ENCODE data around the gene POU6F1. TPM values are rescaled to one million over a fixed set of nuclear protein-coding genes. Genes with fewer than 3 reads are reported as not detected.

Gene POU6F1
- 16.5 TPM for total RNA-seq

- H3K9me3 ChIP-seq = no peaks in the 10 kb centered on the region
- TF ChIP-seq POLR2A (IDR thresholded peaks at IDR 0.05) (peak in 1 of 2 donors; percentile 21), POLR2AphosphoS5 (IDR thresholded peaks at IDR 0.05; ENCODE audit: insufficient read depth in 1 of 2, low read depth in 1 of 2) (peak; percentile 28 to 83), CTCF (IDR thresholded peaks at IDR 0.05) (peak in 1 of 3 experiments; percentile 40)
- peak within 1 kb of the TSS; percentile 76 to 89 for H3K4me3 ChIP-seq
- H3K27ac ChIP-seq = peak within 1 kb of the TSS; percentile 96
- intact Hi-C loops (cut with DNase I) = loop anchor here (2.0 kb wide), 1 partner anchor 45 kb away; the partner anchor contains the start of gene TFCP2
- no peaks in the 10 kb centered on the region for H3K36me3 ChIP-seq
- peaks cover 13% of the 10 kb centered on the region for H3K4me1 ChIP-seq
- no peak for DNase-seq (ENCODE audit: extremely low spot score in 2 of 2)
- no peaks in the 10 kb centered on the region for H3K27me3 ChIP-seq
These were observed at the start of gene POU6F1 for GRCh38 chr12:51217968-51218606. TSS of gene POU6F1 (minus strand) at chr12:51218062. CDS start at chr12:51206836, 11,226 bp downstream.

GRCh38 chr12:51265024-51265423, 47.2 kb upstream of the POU6F1 start:
- no peak for DNase-seq (ENCODE audit: extremely low spot score in 2 of 2)
- no peak overlapping the region for H3K27ac ChIP-seq
- H3K27me3 ChIP-seq = no peaks in the 10 kb centered on the region
- H3K4me3 ChIP-seq = no peak overlapping the region
- no peaks in the 10 kb centered on the region for H3K9me3 ChIP-seq
- intact Hi-C loops (cut with DNase I) = no loop called here
- no peaks in the 10 kb centered on the region for H3K36me3 ChIP-seq
- TF ChIP-seq POLR2A (IDR thresholded peaks at IDR 0.05) (no peak), POLR2AphosphoS5 (IDR thresholded peaks at IDR 0.05; ENCODE audit: insufficient read depth in 1 of 2, low read depth in 1 of 2) (no peak), CTCF (IDR thresholded peaks at IDR 0.05) (no peak)
- peaks cover 7% of the 10 kb centered on the region for H3K4me1 ChIP-seq

- Histone ChIP-seq H3K36me3 (no peaks in the 10 kb centered on the region), H3K9me3 (no peaks in the 10 kb centered on the region), H3K4me3 (no peak overlapping the region), H3K4me1 (peaks cover 7% of the 10 kb centered on the region), H3K27ac (no peak overlapping the region), H3K27me3 (no peaks in the 10 kb centered on the region)
- TF ChIP-seq CTCF (IDR thresholded peaks at IDR 0.05) = no peak
- TF ChIP-seq POLR2AphosphoS5 (IDR thresholded peaks at IDR 0.05; ENCODE audit: insufficient read depth in 1 of 2, low read depth in 1 of 2) = no peak
- intact Hi-C loops (cut with DNase I) = no loop called here
- DNase-seq (ENCODE audit: extremely low spot score in 2 of 2) = no peak
These were observed 46.4 kb upstream of the POU6F1 start for GRCh38 chr12:51264297-51264696.

GRCh38 chr12:51263341-51263740, 45.5 kb upstream of the POU6F1 start:
- intact Hi-C loops (cut with DNase I) = no loop called here
- no peak overlapping the region for H3K27ac ChIP-seq
- no peak for DNase-seq (ENCODE audit: extremely low spot score in 2 of 2)

More at GRCh38 chr12:51263341-51263740, 45.5 kb upstream of the POU6F1 start:
- H3K36me3 ChIP-seq = no peaks in the 10 kb centered on the region
- no peaks in the 10 kb centered on the region for H3K4me1 ChIP-seq
- TF ChIP-seq CTCF (IDR thresholded peaks at IDR 0.05) (no peak), POLR2A (IDR thresholded peaks at IDR 0.05) (no peak), POLR2AphosphoS5 (IDR thresholded peaks at IDR 0.05; ENCODE audit: insufficient read depth in 1 of 2, low read depth in 1 of 2) (no peak)
- no peaks in the 10 kb centered on the region for H3K9me3 ChIP-seq
- H3K4me3 ChIP-seq = no peak overlapping the region
- H3K27me3 ChIP-seq = no peaks in the 10 kb centered on the region
